Natural killer cell (primary cell): ENCODE data around the gene HPCAL4. TPM values are rescaled to one million over a fixed set of nuclear protein-coding genes. Genes with fewer than 3 reads are reported as not detected.

Experiments used
- ATAC-seq, 3 donors: fragments of 150-1000 bp in 2 of 3; fragments of 200-7000 bp in 1 of 3; cut with Tn5 transposase; 1 replicate in 1 of 3; 2 replicates in 2 of 3; pipeline ENCODE4 v1.10.0; 2021; ENCODE audit warnings: mild to moderate bottlenecking in 2 of 3, moderate library complexity in 2 of 3
- DNase-seq, 2 donors: peaks; one replicate each; pipeline versions ENCODE4 v3.0.0 to v3.0.0-alpha.2; 2013 to 2021; ENCODE audit warnings: mixed read lengths in 1 of 2
- H3K27ac ChIP-seq: one replicate; pipeline ENCODE4 v1.5.1; 2013; ENCODE audit warnings: mild to moderate bottlenecking, low read length
- H3K27me3 ChIP-seq: one replicate; pipeline ENCODE4 v1.6.1; 2013; ENCODE audit warnings: low read length; ENCODE audit not compliant: control insufficient read depth, insufficient read depth
- H3K36me3 ChIP-seq: one replicate; pipeline ENCODE4 v1.6.1; 2013; ENCODE audit warnings: low read length; ENCODE audit not compliant: control insufficient read depth, insufficient read depth
- H3K4me1 ChIP-seq: one replicate; pipeline ENCODE4 v1.6.1; 2013; ENCODE audit warnings: low read length; ENCODE audit not compliant: control insufficient read depth, insufficient read depth
- H3K4me3 ChIP-seq: one replicate; pipeline ENCODE4 v1.5.1; 2013; ENCODE audit warnings: low read length
- H3K9me3 ChIP-seq: one replicate; pipeline ENCODE4 v1.6.1; 2013; ENCODE audit warnings: low read length; ENCODE audit not compliant: control insufficient read depth, insufficient read depth
- H3K27ac Mint-ChIP-seq, 2 donors: one replicate each; pipeline ENCODE4 v1.8.0; 2022; ENCODE audit warnings: mild to moderate bottlenecking in 2 of 2, mixed read lengths in 2 of 2, moderate library complexity in 1 of 2
- H3K27me3 Mint-ChIP-seq, 2 donors: one replicate each; pipeline ENCODE4 v1.8.0; 2022; ENCODE audit warnings: low read depth in 2 of 2, mixed read lengths in 2 of 2
- H3K36me3 Mint-ChIP-seq: one replicate; pipeline ENCODE4 v1.8.0; 2022; ENCODE audit warnings: mixed read lengths
- H3K4me1 Mint-ChIP-seq, 2 donors: one replicate each; pipeline ENCODE4 v1.8.0; 2022; ENCODE audit warnings: mixed read lengths in 2 of 2
- H3K4me3 Mint-ChIP-seq: one replicate; pipeline ENCODE4 v1.8.0; 2022; ENCODE audit warnings: mild to moderate bottlenecking, moderate library complexity, mixed read lengths
- H3K9me3 Mint-ChIP-seq, 2 donors: one replicate each; pipeline ENCODE4 v1.8.0; 2022; ENCODE audit warnings: mixed read lengths in 2 of 2
- CTCF ChIP-seq: fragments of 200-600 bp; IDR thresholded peaks from one replicate; pipeline ENCODE4 v1.8.0; 2022; ENCODE audit warnings: antibody characterized with exemption
- WGBS: methylation state at CpG from one replicate; pipeline ENCODE4 v1.1.7; 2013; ENCODE audit warnings: missing lambda C conversion rate; ENCODE audit not compliant: insufficient coverage; 5-methylcytosine and 5-hydroxymethylcytosine counted together
- intact Hi-C: fragments of 100-400 bp; cut with micrococcal nuclease; formaldehyde crosslinking; loops from one replicate; pipeline ENCODE4 v1.14.2; 2022
- total RNA-seq, 4 donors: library from RNA; stranded (reverse); fragments of 120-200 nt in 1 of 4; gene quantifications; one replicate each; pipeline versions ENCODE4 v1.2.3 to v1.2.4, GENCODE V29; 2013 to 2022

The HPCAL4 gene
- total RNA-seq, 3 donors from 2014 or later (not counting 1 experiment from before 2014, with no cell fraction given) = 0.78 to 1.6 (median 1.3) TPM

- ATAC-seq = no peak
- H3K9me3 Mint-ChIP-seq = no peaks in the 10 kb centered on the region
- H3K27me3 Mint-ChIP-seq = peaks cover 20 to 24% of the 10 kb centered on the region in 2 donors
- H3K4me1 Mint-ChIP-seq = no peaks in the 10 kb centered on the region
- no peak for TF ChIP-seq CTCF
- H3K4me1 ChIP-seq = peaks cover 5% of the 10 kb centered on the region
- H3K4me3 ChIP-seq = no peak overlapping the region
- no peaks in the 10 kb centered on the region for H3K9me3 ChIP-seq
- H3K36me3 ChIP-seq = no peaks in the 10 kb centered on the region
- no peak overlapping the region for H3K27ac ChIP-seq
- DNase-seq = no peak
- H3K36me3 Mint-ChIP-seq = no peaks in the 10 kb centered on the region
- no peak overlapping the region for H3K4me3 Mint-ChIP-seq
- intact Hi-C loops = no loop called here
- WGBS = 92% methylated on average over 1 of the region's 2 CpGs
- H3K27ac Mint-ChIP-seq = no peak overlapping the region
- H3K27me3 ChIP-seq = no peaks in the 10 kb centered on the region
Observed at GRCh38 chr1:39678889-39679288, 12.3 kb downstream of the HPCAL4 start.

GRCh38 chr1:39677645-39678044, 13.6 kb downstream of the HPCAL4 start:
- H3K27me3 ChIP-seq = no peaks in the 10 kb centered on the region
- intact Hi-C loops = no loop called here
- Mint-ChIP-seq H3K4me1 (no peaks in the 10 kb centered on the region), H3K4me3 (no peak overlapping the region), H3K27me3 (peaks cover 20 to 23% of the 10 kb centered on the region in 2 donors), H3K36me3 (no peaks in the 10 kb centered on the region), H3K9me3 (no peaks in the 10 kb centered on the region), H3K27ac (no peak overlapping the region)
- ATAC-seq (no peak), DNase-seq (no peak)
- no peaks in the 10 kb centered on the region for H3K9me3 ChIP-seq
- H3K4me1 ChIP-seq = no peaks in the 10 kb centered on the region
- WGBS = 87% methylated on average over 4 of the region's 4 CpGs
- no peak overlapping the region for H3K27ac ChIP-seq
- no peak for TF ChIP-seq CTCF
- H3K4me3 ChIP-seq = no peak overlapping the region
- H3K36me3 ChIP-seq = no peaks in the 10 kb centered on the region

GRCh38 chr1:39676948-39677548, 14.2 kb downstream of the HPCAL4 start:
- Mint-ChIP-seq H3K4me3 (no peak overlapping the region), H3K27me3 (peaks cover 17 to 21% of the 10 kb centered on the region in 2 donors), H3K27ac (no peak overlapping the region), H3K9me3 (no peaks in the 10 kb centered on the region), H3K4me1 (peaks cover 0 to 5% of the 10 kb centered on the region in 2 donors), H3K36me3 (no peaks in the 10 kb centered on the region)
- intact Hi-C loops = no loop called here
- ATAC-seq (no peak), DNase-seq (no peak)
- WGBS = 77% methylated on average over 6 of the region's 6 CpGs
- H3K27ac ChIP-seq = no peak overlapping the region
- no peak for TF ChIP-seq CTCF
- no peaks in the 10 kb centered on the region for H3K36me3 ChIP-seq
- H3K27me3 ChIP-seq = peaks cover 4% of the 10 kb centered on the region
- H3K9me3 ChIP-seq = no peaks in the 10 kb centered on the region
- H3K4me1 ChIP-seq = peaks cover 6% of the 10 kb centered on the region
- H3K4me3 ChIP-seq = no peak overlapping the region

- no peak for TF ChIP-seq CTCF
- H3K36me3 Mint-ChIP-seq = no peaks in the 10 kb centered on the region
- H3K4me1 Mint-ChIP-seq = peaks cover 0 to 5% of the 10 kb centered on the region in 2 donors
- no peak overlapping the region for H3K27ac Mint-ChIP-seq
- intact Hi-C loops = no loop called here
- 100% methylated on average over 1 of the region's 1 CpG for whole genome bisulfite sequencing
- no peaks in the 10 kb centered on the region for H3K9me3 Mint-ChIP-seq
- ATAC-seq (no peak), DNase-seq (no peak)
- no peak overlapping the region for H3K4me3 Mint-ChIP-seq
- H3K4me3 ChIP-seq = no peak overlapping the region
- H3K9me3 ChIP-seq = no peaks in the 10 kb centered on the region
- no peak overlapping the region for H3K27ac ChIP-seq
- H3K36me3 ChIP-seq = no peaks in the 10 kb centered on the region
- H3K4me1 ChIP-seq = peaks cover 14% of the 10 kb centered on the region
- peaks cover 14% of the 10 kb centered on the region for H3K27me3 ChIP-seq
- peaks cover 25% of the 10 kb centered on the region in 2 donors for H3K27me3 Mint-ChIP-seq
Observed at GRCh38 chr1:39675220-39675619, 16.0 kb downstream of the HPCAL4 start.
